COR-L47 (cell line): Measurements from ENCODE around the gene SUGT1.
"Not testable (repeated sequence)": the region's sequence is repeated elsewhere in the genome, so short reads cannot be mapped to it uniquely, and the experiment has no call there.

Source experiments
- DNase-seq: peaks from one replicate; lab custom pipeline; 2025; lab: John Stamatoyannopoulos, UW

SUGT1 gene

DNA sequence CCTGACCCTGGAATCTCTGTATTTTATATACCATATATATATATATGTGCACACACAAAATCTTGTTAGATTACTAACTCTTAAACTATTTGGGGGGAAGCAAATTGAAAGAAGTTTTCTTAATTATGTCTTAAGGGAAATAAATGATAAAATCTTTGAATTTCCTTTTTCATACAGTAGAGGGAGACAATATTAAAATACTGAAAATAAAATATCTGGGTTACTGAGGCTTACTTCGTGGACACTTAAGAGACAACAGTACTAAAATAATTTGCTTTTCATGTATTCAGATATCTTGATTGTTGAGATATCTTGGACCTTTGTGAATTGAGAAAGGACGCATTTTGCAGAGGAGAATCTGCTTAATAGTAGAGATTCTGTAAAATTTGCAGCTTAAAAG lies 17.0 kb downstream of the SUGT1 start:
- DNase-seq: no peak

DNA sequence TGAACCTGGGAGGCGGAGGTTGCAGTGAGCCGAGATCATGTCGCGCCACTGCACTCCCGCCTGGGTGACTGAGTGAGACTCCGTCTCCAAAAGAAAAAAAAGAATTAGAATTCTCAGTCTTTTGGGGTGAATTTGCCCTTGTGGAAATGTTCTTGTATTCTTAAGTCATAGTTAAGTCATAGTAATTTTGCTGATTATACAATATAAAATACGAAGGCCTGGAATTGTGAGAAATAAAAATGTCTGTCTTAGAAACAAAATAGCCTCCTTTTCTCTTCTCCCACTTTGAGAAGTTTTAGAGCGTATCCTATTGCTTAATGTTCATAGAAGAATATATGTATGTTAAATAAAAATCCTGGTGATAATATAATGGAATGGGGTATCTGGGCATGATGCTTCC lies 18.1 kb downstream of the SUGT1 start:
- no peak for DNase-seq

DNA sequence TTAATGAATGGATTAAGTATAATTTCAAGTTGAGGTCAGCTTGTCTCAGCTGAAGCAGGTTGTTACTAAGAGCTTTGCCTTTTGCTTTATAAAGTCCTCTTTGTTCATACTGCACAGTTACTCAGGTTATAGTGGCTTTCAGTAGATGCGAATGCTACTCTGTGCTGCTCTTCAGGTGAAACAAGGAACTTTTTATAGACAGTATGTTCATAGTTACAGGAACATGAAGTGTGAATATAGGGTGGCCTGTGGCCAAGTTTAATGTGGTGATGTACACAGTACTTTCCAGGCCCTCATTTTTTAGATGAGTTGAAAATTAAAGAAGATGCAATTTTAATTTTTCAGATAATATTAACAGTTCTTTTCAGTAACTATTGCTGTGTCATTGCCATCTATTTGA lies 20.8 kb downstream of the SUGT1 start:
- no peak for DNase-seq

GRCh38 chr13:52677823-52678222 lies 25.2 kb downstream of the SUGT1 start:
- DNase-seq: no peak

- not testable (repeated sequence) for DNase-seq
These were observed 33.2 kb downstream of the SUGT1 start for GRCh38 chr13:52685806-52686205.

DNA sequence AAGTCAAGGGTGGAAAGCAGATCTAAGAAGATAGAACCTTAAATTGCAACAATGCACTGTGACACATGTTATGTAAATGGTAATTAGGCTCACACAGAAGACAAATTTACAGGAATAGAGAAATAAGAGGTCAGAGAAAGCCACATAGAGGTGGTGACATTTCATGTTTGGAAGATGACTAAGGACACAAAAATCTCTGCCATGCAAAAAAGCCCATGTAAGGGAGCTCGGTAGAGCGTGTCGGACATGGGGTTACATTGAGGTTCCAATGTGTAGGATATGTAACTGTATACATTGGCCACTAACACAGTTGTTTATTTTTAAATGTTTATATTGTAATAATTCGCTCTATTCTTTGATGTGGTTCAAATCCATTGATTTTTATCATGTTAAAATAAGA lies 33.7 kb downstream of the SUGT1 start:
- no peak for DNase-seq

DNA sequence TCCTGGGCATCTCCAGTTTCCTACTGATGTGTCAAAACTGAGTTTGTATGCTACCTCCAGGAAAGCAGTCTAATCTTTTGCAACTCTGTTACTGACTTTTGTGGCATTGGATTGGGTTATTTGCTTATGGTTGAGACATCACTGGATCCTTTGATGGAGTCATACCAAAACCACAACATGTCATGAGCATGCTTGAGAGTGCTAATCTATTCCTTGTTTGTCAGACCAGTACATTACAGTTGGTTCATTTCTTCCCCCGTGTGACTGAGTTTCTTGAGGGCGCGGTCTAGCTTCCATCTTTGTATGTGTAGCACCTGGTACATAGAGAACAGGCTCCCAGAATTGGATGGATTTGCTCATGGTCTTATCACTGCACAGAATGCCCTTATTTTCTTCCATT lies 43.2 kb downstream of the SUGT1 start:
- no peak for DNase-seq

DNA sequence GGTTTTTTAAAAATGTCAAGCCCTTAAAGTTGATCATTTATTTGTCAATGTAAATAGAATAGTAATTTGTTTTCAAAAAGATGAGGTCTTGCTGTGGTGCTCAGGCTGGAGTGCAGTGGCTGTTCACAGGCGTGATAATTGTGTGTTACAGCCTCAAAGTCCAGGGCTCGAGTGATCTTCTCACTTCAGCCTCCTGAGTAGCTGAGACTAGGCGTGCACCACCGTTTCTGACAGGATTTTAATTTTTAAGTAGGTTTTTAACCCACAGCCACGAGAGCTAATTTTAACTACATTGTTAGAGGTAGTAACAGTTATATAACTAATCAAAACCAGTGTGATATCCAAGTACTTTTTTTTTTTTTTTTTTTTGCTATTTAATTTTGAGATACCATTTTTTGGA lies 43.9 kb downstream of the SUGT1 start:
- DNase-seq: no peak

GRCh38 chr13:52701728-52702465 lies 49.3 kb downstream of the SUGT1 start:
- DNase-seq: no peak

- peak; percentile 25 for DNase-seq
These were observed 50.8 kb downstream of the SUGT1 start for GRCh38 chr13:52703482-52703881.

DNA sequence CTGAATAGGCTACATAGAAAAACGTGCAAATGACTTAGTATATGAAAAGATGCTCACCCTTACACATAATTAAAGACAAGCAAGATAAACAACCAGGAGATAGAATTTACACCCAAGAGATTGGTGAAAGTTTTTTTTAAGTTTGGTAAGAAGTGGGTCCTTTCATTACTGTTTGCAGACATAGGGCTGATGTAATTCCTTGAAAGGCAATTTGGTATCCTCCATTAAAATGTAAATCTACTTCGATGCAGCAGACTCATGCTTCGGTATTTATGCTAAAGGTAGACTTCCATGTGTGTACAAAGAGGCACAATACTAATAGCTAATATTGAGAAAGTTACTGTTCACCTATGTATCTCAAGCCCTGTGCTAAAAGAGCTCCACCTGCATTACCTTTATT lies 53.4 kb downstream of the SUGT1 start:
- no peak for DNase-seq

DNA sequence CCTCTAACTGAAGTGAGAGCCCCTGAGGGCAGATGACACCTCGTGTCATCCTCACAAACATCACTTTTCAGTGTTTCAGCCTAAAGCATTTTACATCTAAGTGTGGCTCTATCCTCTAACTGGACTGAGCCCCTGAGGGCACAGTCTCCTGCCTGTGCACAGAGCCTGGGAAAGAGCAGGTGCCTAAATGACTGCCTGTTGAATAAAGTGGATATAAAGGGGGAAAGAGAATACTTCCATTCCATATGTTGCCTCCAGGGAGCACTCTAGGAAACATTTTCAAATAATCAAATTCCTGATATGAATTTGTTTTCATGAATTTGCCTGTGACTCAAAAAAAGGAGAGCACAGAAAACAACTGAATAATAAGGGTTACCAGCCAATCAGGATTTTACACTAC lies 54.7 kb downstream of the SUGT1 start:
- DNase-seq: no peak

DNA sequence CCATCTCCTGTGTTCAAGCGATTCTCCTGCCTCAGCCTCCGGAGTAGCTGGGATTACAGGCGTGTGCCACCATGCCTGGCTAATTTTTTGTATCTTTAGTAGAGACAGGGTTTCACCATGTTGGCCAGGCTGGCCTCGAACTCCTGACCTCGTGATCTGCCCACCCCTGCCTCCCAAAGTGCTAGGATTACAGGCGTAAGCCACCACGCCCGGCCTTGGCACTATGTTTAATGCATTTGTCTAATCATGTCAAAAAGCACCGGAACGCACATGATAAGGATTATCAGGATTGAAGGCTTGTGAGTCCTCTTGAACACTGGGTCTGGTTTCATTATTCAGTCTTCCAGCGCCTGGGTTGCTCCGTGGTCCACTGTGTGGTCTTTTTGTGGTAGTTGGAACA lies 55.6 kb downstream of the SUGT1 start:
- DNase-seq: not testable (repeated sequence)

GRCh38 chr13:52711286-52711685 lies 58.6 kb downstream of the SUGT1 start:
- no peak for DNase-seq

- no peak for DNase-seq
These were observed 59.7 kb downstream of the SUGT1 start for GRCh38 chr13:52712385-52712784.

GRCh38 chr13:52713894-52714293 lies 61.3 kb downstream of the SUGT1 start:
- DNase-seq: no peak

DNA sequence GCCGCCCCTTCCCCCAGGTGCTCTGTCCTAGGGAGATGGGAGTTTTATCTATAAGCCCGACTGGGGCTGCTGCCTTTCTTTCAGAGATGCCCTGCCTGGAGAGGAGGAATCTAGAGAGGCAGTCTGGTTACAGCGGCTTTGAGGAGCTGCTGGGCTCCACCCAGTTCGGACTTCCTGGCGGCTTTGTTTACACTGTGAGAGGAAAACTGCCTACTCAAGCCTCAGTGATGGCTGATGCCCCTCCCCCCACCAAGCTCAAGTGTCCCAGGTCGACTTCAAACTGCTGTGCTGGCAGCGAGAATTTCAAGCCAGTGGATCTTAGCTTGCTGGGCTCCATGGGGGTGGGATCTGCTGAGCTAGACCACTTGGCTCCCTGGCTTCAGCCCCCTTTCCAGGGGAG lies 68.3 kb downstream of the SUGT1 start:
- not testable (repeated sequence) for DNase-seq

DNA sequence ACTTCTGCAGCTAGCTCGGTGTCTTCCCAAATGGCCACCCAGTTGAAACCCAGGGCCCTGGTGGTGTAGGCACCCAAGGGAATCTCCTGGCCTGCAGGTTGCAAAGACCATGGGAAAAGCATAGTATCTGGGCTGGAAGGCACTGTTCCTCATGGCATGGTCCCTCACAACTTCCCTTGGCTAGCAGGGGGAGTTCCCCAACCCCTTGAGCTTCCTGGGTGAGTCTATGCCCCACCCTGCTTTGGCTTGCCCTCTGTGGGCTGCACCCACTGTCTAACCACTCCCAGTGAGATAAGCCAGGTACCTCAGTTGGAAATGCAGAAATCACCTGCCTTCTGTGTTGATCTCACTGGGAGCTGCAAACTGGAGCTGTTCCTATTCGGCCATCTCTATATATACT lies 68.7 kb downstream of the SUGT1 start:
- not testable (repeated sequence) for DNase-seq

GRCh38 chr13:52723181-52723580 lies 70.5 kb downstream of the SUGT1 start:
- DNase-seq: no peak

DNA sequence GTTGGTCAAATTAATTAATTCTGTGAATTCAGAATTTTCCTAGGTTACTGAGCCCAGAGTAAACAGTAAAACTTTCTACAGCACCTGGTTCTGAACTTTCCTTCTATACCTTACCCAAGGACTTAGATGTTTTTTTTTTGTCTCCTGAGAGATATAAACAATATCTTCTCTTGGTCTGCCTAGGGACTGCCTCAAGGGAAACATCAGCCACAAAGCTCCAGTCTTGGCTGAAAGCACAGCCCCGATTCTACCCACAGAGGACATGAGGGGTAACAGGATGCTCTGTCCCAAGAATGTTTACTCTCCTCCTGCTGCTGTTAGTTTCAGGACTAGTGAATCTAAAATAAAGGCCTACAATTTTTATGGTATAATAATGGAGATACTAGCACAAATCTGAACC lies 72.7 kb downstream of the SUGT1 start:
- no peak for DNase-seq

DNA sequence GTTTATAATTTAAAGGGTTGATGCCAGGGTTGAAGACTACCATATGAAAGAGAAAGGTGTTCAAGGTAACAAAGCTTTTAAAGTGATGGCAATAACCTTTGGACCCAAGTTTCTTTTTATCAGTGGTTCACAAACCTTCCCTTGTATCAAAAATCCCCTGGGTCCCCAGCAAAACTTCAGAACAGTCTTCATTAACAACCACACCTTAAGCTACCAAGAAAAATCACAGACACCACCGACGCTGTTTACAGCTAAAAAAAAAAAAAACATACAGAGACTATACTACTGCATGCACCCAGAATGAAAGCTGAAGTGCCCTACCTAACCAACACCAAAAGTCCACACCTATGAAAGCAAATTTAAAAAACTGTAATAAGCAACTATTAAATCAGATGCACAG lies 73.6 kb downstream of the SUGT1 start:
- no peak for DNase-seq

GRCh38 chr13:52734075-52734623 lies 81.5 kb downstream of the SUGT1 start:
- no peak for DNase-seq

- DNase-seq: no peak
These were observed 84.3 kb downstream of the SUGT1 start for GRCh38 chr13:52736891-52737290.

- no peak for DNase-seq
These were observed 84.8 kb downstream of the SUGT1 start for GRCh38 chr13:52737451-52737850.
